CD4-positive, alpha-beta T cell treated with Interferon gamma for 1 hour (primary cell): ENCODE results near the gene COIL.

Experiments used
- DNase-seq: peaks from one replicate; pipeline ENCODE4 v3.0.0-alpha.2; 2020

COIL gene

GRCh38 chr17:56902348-56902747 is 58.5 kb downstream of the COIL start:
- DNase-seq, result no peak

- DNase-seq, result no peak
Observed at GRCh38 chr17:56899403-56899802, 61.4 kb downstream of the COIL start.

- DNase-seq, result no peak
Observed at GRCh38 chr17:56898874-56899273, 62.0 kb downstream of the COIL start.

- no peak for DNase-seq
Observed at GRCh38 chr17:56897646-56898424, 63.0 kb downstream of the COIL start.

- no peak for DNase-seq
Observed at GRCh38 chr17:56896968-56897359, 63.9 kb downstream of the COIL start.

GRCh38 chr17:56896217-56896967 is 64.5 kb downstream of the COIL start:
- no peak for DNase-seq

- no peak for DNase-seq
Observed at GRCh38 chr17:56894859-56895455, 65.9 kb downstream of the COIL start.

- DNase-seq, result no peak
Observed at GRCh38 chr17:56893503-56893902, 67.3 kb downstream of the COIL start.

- no peak for DNase-seq
Observed at GRCh38 chr17:56892333-56892732, 68.5 kb downstream of the COIL start.

GRCh38 chr17:56891751-56892150 is 69.1 kb downstream of the COIL start:
- DNase-seq, result peak; percentile 39

GRCh38 chr17:56890906-56891674 is 69.8 kb downstream of the COIL start:
- DNase-seq, result no peak

- DNase-seq, result no peak
Observed at GRCh38 chr17:56890390-56890789, 70.5 kb downstream of the COIL start.
